ENCODE measurements around the gene THRA. TPM values are rescaled to one million over a fixed set of nuclear protein-coding genes. Genes with fewer than 3 reads are reported as not detected.

THRA gene
- total and polyA plus RNA-seq, 2 of the 8 experiments (the other 6 are each of a cell fraction or from before 2014, with no cell fraction given) = 6.4 to 10.2 TPM

DNA sequence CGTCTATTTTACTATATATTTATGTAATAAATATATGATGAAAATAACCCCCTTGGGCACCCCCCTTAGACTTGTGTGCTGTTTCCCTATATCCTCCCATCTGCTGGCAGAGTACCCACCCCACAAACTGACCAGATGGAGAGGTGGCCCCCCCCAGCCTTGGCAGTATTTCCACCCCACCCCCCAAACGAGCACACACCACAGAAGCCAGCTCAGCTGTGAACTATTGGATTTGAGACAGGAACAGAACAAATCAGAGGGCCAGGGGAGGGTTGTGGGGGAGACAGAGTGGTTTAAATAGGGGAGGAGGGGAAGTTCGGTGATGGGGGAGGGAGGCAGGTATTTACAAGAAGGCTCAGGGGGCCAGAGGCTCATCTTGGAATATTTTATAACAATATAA, 29.8 kb downstream of the THRA start:
- Histone ChIP-seq H3K14ac (ENCODE audit: insufficient read length) (no peak overlapping the region), H3K9me3 (ENCODE audit: insufficient read depth in 2 of 2, low read depth in 1 of 2, low read length in 1 of 2) (no peaks in the 10 kb centered on the region), H3K4me3 (ENCODE audit: extremely low read depth in 1 of 4, insufficient read depth in 2 of 4, low read depth in 3 of 4, low read length in 4 of 4) (no peak overlapping the region), H2BK5ac (ENCODE audit: low read depth, low read length) (no peak overlapping the region), H4K91ac (replicated peaks; ENCODE audit: insufficient read length, low read length) (no peak overlapping the region), H2BK12ac (ENCODE audit: low read depth, low read length) (no peak overlapping the region), H3K27ac (ENCODE audit: low read depth, low read length) (no peak overlapping the region), H2BK20ac (ENCODE audit: low read length) (no peak overlapping the region), H3K4me1 (replicated peaks in 1 of 4; ENCODE audit: control insufficient read depth in 3 of 4, insufficient read depth in 4 of 4, low read length in 3 of 4) (peaks cover 0 to 27% (median 4%) of the 10 kb centered on the region in 4 experiments; a peak in 6 of 7 replicates), H3K56ac (replicated peaks; ENCODE audit: insufficient read length, low read depth, low read length) (no peak overlapping the region), H3K23me2 (ENCODE audit: low read depth, low read length) (no peaks in the 10 kb centered on the region), H4K20me1 (replicated peaks in 1 of 2; ENCODE audit: control insufficient read depth in 1 of 2, insufficient read depth in 2 of 2, low read length in 2 of 2) (peaks cover 0 to 1% of the 10 kb centered on the region in 2 experiments), H3K79me2 (ENCODE audit: control insufficient read depth in 1 of 2, insufficient read depth in 2 of 2, low read length in 2 of 2) (no peaks in the 10 kb centered on the region), H3K79me1 (ENCODE audit: low read depth, low read length) (no peaks in the 10 kb centered on the region), H3K9ac (replicated peaks in 1 of 4; ENCODE audit: extremely low read depth in 1 of 4, low read depth in 3 of 4, low read length in 3 of 4) (no peak overlapping the region), H3K4ac (replicated peaks; ENCODE audit: insufficient read length, low read depth, low read length) (no peak overlapping the region), H2AK5ac (ENCODE audit: low read depth, low read length) (no peak overlapping the region), H3K4me2 (ENCODE audit: insufficient read depth in 1 of 2, low read depth in 2 of 2, low read length in 2 of 2) (no peak overlapping the region), H4K5ac (ENCODE audit: insufficient read length, low read depth, low read length) (no peak overlapping the region), H4K8ac (ENCODE audit: extremely low read depth, insufficient read depth, low read length) (no peak overlapping the region; the same call in 1 of the 2 replicates), H3K18ac (ENCODE audit: extremely low read depth, low read length) (no peak overlapping the region), H2BK120ac (replicated peaks; ENCODE audit: low read depth, low read length) (no peak overlapping the region), H3K27me3 (replicated peaks in 1 of 4; ENCODE audit: control insufficient read depth in 3 of 4, extremely low read depth in 1 of 4, insufficient read depth in 3 of 4, low read length in 3 of 4) (0 out of 7 replicates have a peak, but pooled peaks cover 0 to 1% (median 0%) of the 10 kb centered on the region in 4 experiments), H3K36me3 (ENCODE audit: control insufficient read depth in 2 of 4, insufficient read depth in 4 of 4, low read length in 3 of 4) (peaks cover 0 to 30% (median 14%) of the 10 kb centered on the region in 4 experiments; a peak in 5 of 8 replicates), H3K23ac (ENCODE audit: insufficient read length) (no peak overlapping the region), H2AFZ (ENCODE audit: low read length) (no peak overlapping the region), H2BK15ac (ENCODE audit: low read length) (no peak overlapping the region)
- WGBS, 2 experiments (ENCODE audit: extremely low coverage in 1 of 2, insufficient coverage in 1 of 2, insufficient read length in 1 of 2, insufficient replicate concordance in 2 of 2, low coverage in 1 of 2, low lambda C conversion rate in 2 of 2, missing lambda C conversion rate in 1 of 2) = 75% methylated on average over 3 of the region's 3 CpGs; no CpG with 5 or more reads in 1 of the 2 experiments
- FAIRE-seq = no peak
- no peak for DNase-seq (ENCODE audit: low read depth in 1 of 2, low spot score in 2 of 2)
- CTCF ChIA-PET (ENCODE audit: partially characterized antibody) = interaction anchor here (1.5 to 8.5 kb wide), 5 partner anchors 15 to 79 kb away, joined by 4 to 85 read pairs (median 7); no protein-coding TSS in a partner anchor
- POLR2A ChIA-PET (ENCODE audit: partially characterized antibody) = interaction anchor here (0.6 to 20.8 kb wide), 5 partner anchors 9 to 45 kb away, joined by 3 to 399 read pairs (median 5); partner anchors contain the start of gene MSL1
- no peak for TF ChIP-seq RBBP5 (IDR thresholded peaks at IDR 0.05; ENCODE audit: borderline replicate concordance, low read depth, low read length)
- TF ChIP-seq TBP (IDR thresholded peaks at IDR 0.05; ENCODE audit: low read depth, low read length) = no peak
- no peak for TF ChIP-seq NANOG (IDR thresholded peaks at IDR 0.05; ENCODE audit: insufficient read depth, low read depth, low read length, poor library complexity, severe bottlenecking)
- no peak for TF ChIP-seq KDM5A (IDR thresholded peaks at IDR 0.05; ENCODE audit: low read length)
- TF ChIP-seq CHD2 (IDR thresholded peaks at IDR 0.05; ENCODE audit: low read length) = no peak
- TF ChIP-seq PHF8 (conservative IDR thresholded peaks at IDR 0.05; ENCODE audit: low read depth, low read length) = no peak
- no peak for TF ChIP-seq TCF12 (IDR thresholded peaks at IDR 0.05; ENCODE audit: low read depth, low read length)
- TF ChIP-seq KDM1A (IDR thresholded peaks at IDR 0.05; ENCODE audit: borderline replicate concordance, low read length) = no peak
- TF ChIP-seq CEBPB (IDR thresholded peaks at IDR 0.05; ENCODE audit: low read depth, low read length) = no peak
- TF ChIP-seq SAP30 (IDR thresholded peaks at IDR 0.05; ENCODE audit: insufficient read depth, insufficient replicate concordance, low read length) = no peak

Measured in H1 (cell line).